Measurements from ENCODE around the gene SEPTIN10.

The SEPTIN10 gene

DNA sequence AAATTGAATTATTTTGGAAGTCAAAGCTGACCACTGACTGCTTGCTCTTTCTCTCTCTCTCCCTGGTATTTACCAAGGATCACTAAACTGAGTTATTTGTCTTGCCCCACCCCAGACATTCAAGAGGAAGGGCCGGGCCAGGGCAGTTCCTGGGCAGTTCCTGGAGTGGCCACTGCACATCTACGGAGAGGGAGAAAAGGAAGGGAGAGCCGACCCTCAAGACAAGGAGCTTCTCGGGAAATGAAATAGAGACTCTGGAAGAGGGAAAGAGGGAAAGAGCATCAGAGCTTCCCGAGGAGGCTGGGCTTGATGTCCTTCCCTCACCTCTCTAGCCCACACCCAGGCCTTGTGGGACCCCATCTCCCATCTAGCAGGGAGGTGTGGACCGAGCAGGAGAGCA lies 83.1 kb downstream of the SEPTIN10 start:
- Mint-ChIP-seq H3K4me1 (ENCODE audit: low read depth) (no peaks in the 10 kb centered on the region), H3K36me3 (ENCODE audit: low read depth) (no peaks in the 10 kb centered on the region), H3K9me3 (no peaks in the 10 kb centered on the region), H3K27me3 (no peaks in the 10 kb centered on the region), H3K27ac (no peak overlapping the region), H3K4me3 (no peak overlapping the region)
- DNase-seq, result no peak

DNA sequence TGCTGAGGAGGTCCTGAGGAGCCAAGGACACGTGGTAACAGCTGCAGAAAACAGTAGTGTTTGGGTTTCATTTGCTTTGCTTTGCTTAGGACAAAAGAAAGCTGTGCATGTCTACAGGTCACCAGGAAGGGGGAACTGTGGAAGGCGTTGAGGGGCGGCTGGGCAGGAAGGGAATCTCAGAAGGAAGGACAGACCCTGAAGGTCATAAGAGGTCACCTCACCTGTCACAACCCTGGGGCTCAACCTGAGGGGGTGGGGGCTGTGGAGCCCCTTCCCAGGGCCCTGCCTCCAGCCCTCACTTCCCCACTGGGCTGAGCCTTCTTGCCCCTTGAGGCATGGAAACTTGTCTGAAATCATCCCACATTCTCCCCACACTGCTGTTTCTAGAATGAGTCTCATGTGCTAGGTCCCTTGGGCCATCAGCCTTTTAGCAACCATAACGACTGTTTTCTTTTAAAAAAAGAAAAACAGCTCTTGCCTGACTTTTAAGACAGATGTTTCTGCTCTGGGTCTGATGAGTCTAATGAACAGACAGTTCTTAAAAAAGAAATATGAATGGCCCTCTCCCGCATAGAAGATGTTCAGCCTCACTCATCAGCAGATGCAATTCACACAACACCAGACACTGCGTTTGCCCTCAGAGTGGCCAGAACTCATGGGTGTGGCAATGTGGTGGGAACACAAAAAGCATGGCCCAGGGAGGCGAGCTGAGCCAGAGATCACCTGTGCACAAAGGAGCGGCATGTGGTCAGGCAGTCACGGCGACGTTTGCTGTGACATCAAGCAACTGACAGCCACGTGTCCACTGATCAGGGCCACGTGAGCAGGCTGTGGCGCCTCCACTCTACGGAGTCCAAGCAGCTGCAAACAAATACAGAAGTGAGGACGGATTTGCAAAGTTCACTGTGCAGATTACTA lies 84.0 kb downstream of the SEPTIN10 start:
- H3K27me3 Mint-ChIP-seq, result no peaks in the 10 kb centered on the region
- H3K27ac Mint-ChIP-seq, result no peak overlapping the region
- no peaks in the 10 kb centered on the region for H3K36me3 Mint-ChIP-seq (ENCODE audit: low read depth)
- H3K4me1 Mint-ChIP-seq (ENCODE audit: low read depth), result no peaks in the 10 kb centered on the region
- H3K9me3 Mint-ChIP-seq, result no peaks in the 10 kb centered on the region
- H3K4me3 Mint-ChIP-seq, result no peak overlapping the region
- no peak for DNase-seq

DNA sequence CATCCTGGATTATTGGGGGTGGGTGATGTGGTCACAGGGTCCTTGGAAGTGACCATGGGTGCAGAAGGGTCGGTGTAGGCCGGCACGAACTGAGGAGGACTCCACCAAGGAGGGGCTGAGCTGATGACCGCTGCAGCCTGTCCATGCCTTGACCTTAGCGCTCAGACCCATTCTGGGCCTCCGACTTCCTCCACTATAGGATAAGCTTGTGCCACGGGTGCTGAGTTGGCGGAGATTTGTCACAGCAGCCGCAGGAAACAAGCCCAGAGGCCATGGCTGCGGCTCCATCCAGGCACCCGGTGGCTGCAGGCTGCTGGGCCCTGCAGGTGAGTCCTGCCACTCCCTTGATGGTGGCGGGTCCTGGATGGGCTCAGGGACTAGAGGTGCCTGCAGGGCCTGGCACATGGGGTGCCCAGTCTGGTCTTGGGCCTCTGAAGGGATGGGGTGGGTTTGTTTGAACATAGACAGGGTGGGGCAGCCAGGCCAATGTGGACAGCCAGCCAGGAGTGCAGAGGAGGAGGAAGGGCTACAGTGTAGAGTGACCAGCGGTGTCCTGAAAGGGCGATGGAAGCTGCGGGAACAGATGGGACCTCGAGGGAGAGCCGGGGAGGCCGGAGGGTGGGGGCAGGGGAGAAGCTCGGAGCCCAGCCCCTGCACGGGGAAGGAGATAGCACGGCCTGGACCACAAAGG lies 84.8 kb downstream of the SEPTIN10 start:
- H3K27me3 Mint-ChIP-seq, result no peaks in the 10 kb centered on the region
- H3K4me3 Mint-ChIP-seq, result no peak overlapping the region
- no peak for DNase-seq
- H3K9me3 Mint-ChIP-seq, result no peaks in the 10 kb centered on the region
- H3K27ac Mint-ChIP-seq, result no peak overlapping the region
- H3K36me3 Mint-ChIP-seq (ENCODE audit: low read depth), result no peaks in the 10 kb centered on the region
- no peaks in the 10 kb centered on the region for H3K4me1 Mint-ChIP-seq (ENCODE audit: low read depth)

DNA sequence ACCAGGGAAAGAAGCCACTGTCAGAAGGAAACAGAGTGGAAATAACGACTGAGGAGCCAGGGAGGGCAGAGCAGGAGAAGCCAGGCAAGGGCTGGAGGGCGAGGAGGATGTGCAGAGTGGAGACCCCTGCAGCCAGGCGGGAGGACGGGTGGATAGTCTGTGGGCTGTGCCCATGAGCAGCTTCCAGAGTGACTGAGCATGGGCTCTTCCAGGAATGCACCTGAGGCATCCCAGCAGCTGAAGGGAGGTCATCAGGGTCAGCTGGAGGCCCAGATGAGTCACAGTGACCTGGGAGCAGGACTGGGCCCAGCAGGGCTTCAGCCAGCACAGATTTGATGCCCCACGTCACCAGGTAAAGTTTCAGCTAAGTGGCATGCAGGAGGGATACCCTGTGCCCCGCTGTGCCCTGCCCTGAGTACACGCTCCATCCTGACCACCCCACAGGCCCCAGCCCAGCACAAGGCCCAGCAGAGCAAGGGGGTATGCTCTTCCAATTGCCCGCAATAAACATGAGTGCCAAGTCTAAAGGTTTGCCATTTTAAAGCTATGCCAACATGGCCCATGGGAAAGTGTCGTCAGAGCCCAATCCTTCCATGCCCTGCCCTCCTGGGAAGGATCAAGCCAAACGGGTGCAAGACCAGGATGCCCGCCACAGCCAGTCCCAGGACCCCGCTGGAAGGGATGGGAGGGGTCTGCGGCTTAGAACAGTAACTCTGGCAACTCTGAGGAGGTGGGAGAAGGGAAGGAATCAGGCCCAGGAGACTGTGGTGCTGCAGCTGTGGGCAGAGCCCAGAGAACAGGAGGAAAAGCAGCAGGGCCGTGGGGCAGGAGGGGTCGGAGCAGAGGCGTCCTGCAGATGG lies 85.7 kb downstream of the SEPTIN10 start:
- Mint-ChIP-seq H3K27me3 (no peaks in the 10 kb centered on the region), H3K4me1 (ENCODE audit: low read depth) (no peaks in the 10 kb centered on the region), H3K4me3 (no peak overlapping the region), H3K27ac (no peak overlapping the region), H3K36me3 (ENCODE audit: low read depth) (no peaks in the 10 kb centered on the region), H3K9me3 (no peaks in the 10 kb centered on the region)
- DNase-seq, result no peak

DNA sequence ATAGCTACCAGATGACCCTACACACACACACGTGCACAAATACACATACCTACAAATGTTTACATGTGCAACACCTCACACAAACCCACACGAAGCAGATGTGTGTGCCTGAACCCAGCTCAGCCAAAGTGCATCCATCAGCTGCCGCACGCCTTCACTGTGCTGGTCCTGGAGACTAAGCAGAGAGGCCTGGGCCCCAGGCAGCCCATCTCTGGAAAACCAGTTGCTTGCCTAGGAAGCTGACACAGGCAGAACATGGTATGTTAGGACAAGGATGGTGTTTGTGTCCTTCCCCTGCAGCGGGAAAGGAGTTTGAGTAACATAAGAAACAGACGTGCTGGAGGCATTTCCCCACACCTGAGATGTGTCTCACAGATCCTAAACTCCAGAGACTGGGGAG lies 86.7 kb downstream of the SEPTIN10 start:
- Mint-ChIP-seq H3K27ac (no peak overlapping the region), H3K27me3 (no peaks in the 10 kb centered on the region), H3K36me3 (ENCODE audit: low read depth) (no peaks in the 10 kb centered on the region), H3K9me3 (no peaks in the 10 kb centered on the region), H3K4me3 (no peak overlapping the region), H3K4me1 (ENCODE audit: low read depth) (no peaks in the 10 kb centered on the region)
- DNase-seq, result no peak

DNA sequence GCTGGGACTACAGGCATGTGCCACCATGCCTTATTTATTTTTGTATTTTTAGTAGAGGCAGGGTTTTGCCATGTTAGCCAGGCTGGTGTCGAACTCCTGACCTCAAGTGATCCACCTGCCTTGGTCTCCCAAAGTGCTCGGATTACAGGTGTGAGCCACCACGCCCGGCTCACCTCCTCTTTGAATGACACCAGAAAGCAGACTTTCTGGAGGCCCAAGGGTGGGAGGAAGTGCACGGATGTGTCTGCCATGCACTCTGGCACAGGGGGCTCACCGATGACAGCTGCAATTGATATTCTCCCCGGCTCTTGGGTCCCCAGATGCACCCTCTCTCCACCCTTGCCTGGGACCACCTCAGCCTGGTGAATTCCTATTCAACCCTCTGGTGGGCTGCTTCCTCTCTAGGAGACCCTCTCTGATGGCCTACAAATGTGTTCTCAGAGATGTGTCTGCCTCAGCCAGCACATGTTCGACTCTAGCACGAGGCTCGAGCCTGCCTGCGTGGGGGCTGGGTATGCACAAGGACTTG lies 87.3 kb downstream of the SEPTIN10 start:
- Mint-ChIP-seq H3K4me1 (ENCODE audit: low read depth) (no peaks in the 10 kb centered on the region), H3K4me3 (no peak overlapping the region), H3K9me3 (no peaks in the 10 kb centered on the region), H3K27ac (no peak overlapping the region), H3K27me3 (no peaks in the 10 kb centered on the region), H3K36me3 (ENCODE audit: low read depth) (no peaks in the 10 kb centered on the region)
- no peak for DNase-seq

DNA sequence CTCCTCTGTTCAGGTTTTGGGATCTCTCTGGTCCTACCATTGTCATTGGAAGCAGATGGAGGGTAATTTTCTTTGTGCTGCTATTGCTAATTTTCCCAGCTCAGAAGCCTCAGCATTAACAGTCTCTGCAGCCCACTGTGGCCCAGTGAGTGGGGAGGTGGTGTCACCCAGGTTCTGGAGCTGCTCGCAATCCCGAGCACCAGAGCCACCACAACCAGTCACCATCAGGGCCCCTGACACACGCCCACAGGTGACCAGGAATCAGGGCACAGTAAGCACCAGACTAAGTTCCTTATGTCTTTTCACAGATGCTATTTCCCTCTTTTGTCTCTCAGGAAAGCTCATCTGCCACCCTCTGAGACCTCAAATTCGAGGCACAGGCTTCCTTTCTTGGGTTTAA lies 87.9 kb downstream of the SEPTIN10 start:
- H3K4me1 Mint-ChIP-seq (ENCODE audit: low read depth), result no peaks in the 10 kb centered on the region
- no peaks in the 10 kb centered on the region for H3K36me3 Mint-ChIP-seq (ENCODE audit: low read depth)
- H3K9me3 Mint-ChIP-seq, result no peaks in the 10 kb centered on the region
- H3K27ac Mint-ChIP-seq, result no peak overlapping the region
- DNase-seq, result no peak
- no peaks in the 10 kb centered on the region for H3K27me3 Mint-ChIP-seq
- H3K4me3 Mint-ChIP-seq, result no peak overlapping the region

DNA sequence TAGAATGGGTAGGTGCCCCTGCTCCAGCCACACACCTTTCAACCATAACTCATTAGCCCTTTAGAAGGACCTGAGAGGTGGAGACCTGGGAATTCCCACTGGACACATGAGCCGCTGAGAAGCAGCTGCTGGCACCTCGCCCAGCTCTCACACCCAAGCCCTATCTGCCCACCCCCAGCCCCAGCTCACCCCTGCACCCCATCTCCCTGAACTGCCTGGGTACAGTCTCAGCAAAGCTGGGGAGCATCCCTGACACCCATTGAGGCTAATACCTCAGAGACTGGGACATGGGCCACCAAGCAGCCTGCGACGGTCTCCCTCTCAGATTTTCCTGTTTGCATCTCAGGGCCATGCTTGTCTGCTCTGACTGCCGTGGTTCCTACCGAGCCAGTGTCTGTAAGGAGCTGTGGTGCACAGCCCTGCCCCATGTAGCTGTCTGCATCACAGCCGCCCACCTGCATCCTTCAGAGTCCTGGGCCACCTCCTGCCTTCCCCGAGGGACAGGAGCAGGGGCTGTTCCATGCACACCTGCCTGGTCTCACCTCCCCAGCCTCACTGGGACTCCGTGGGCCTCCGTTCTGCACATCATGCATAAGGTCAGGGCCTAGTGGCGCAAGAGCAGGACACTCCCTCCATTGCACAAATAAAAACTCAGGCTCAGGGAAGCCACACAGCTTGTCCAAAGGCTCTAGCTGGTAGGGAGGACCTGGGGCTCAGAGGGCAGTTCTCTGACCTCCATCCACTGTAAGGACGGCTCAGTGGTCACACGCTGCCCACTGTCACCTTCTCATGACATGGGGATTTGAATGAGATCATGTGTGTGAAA lies 90.0 kb downstream of the SEPTIN10 start:
- no peak for DNase-seq
- Mint-ChIP-seq H3K36me3 (ENCODE audit: low read depth) (no peaks in the 10 kb centered on the region), H3K9me3 (no peaks in the 10 kb centered on the region), H3K4me1 (ENCODE audit: low read depth) (no peaks in the 10 kb centered on the region), H3K27me3 (no peaks in the 10 kb centered on the region), H3K27ac (no peak overlapping the region), H3K4me3 (no peak overlapping the region)

DNA sequence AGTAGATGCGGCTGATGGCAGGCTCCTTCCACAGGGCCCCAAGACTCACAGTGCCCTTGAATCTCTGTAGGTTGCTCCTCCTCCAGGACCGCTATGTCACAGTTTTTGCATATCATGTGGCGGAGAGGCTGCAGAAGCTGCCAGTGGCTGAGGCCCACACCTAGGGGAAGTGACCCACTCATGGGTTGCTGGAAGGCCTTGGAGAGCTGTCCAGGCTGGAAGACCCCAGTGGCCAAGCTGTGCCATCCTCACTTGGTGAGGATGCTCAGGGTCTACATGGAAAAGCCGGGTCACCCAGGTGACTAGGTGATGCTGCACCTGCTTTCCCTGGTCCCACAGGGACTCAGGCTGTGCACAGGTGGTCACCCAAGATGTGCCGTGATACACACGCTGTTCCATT lies 90.6 kb downstream of the SEPTIN10 start:
- DNase-seq, result no peak
- Mint-ChIP-seq H3K4me1 (ENCODE audit: low read depth) (no peaks in the 10 kb centered on the region), H3K4me3 (no peak overlapping the region), H3K27me3 (no peaks in the 10 kb centered on the region), H3K9me3 (no peaks in the 10 kb centered on the region), H3K36me3 (ENCODE audit: low read depth) (no peaks in the 10 kb centered on the region), H3K27ac (no peak overlapping the region)

DNA sequence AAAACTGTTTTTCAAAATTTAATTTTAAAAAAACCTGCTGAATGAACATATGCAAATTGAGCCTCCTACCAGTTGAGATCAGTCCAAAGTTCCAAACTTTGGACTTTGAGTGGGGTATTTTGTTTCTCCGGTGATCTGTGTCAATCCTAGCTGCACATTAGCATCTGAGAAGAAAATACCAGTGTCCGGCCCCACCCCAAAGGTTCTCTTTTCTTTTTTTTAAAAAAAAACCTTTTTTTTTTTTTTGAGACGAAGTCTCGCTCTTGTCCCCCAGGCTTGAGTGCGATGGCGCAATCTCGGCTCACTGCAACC lies 91.7 kb downstream of the SEPTIN10 start:
- no peaks in the 10 kb centered on the region for H3K27me3 Mint-ChIP-seq
- no peak for DNase-seq
- H3K4me3 Mint-ChIP-seq, result no peak overlapping the region
- H3K36me3 Mint-ChIP-seq (ENCODE audit: low read depth), result no peaks in the 10 kb centered on the region
- no peaks in the 10 kb centered on the region for H3K4me1 Mint-ChIP-seq (ENCODE audit: low read depth)
- no peak overlapping the region for H3K27ac Mint-ChIP-seq
- H3K9me3 Mint-ChIP-seq, result no peaks in the 10 kb centered on the region

DNA sequence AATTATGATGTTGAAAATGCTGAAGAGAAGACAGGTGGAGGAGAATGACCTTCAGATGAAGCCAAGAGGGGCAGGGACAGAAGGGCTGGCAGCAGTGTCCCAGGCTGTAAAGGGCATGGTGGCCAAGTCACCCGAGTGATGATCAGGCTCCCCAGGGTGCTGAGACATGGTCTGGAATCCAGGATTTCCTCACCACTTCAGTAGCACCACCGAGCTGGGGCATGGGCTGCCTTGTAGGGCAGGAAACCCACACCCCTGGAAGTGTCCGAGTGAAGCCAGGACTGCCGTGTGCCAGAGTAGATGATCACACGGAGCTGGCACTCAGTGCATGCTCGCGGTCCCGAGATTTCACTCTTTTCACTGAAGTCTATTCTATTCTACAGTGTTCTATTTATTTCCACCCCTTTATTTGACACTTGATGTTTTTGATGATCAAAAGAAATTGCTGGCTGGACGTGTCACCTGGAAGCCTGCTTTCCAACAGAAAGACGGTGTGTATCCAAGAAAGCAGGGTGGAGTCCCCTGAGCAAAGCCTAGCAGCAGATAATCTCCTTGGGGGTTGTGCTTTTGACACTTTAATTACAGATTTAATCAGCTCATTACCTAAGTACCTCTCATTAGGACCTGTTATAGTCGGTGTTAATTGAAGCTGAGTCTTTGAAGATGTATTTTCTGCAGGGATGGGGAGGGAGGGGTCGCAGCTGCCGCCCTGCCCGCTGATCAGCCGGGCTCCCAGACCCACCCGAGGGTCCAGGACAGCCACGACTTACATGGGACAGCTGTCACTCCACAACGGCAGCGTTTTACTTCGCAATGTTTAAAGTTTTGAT lies 92.3 kb downstream of the SEPTIN10 start:
- Mint-ChIP-seq H3K27me3 (no peaks in the 10 kb centered on the region), H3K36me3 (ENCODE audit: low read depth) (no peaks in the 10 kb centered on the region), H3K4me1 (ENCODE audit: low read depth) (no peaks in the 10 kb centered on the region)

DNA sequence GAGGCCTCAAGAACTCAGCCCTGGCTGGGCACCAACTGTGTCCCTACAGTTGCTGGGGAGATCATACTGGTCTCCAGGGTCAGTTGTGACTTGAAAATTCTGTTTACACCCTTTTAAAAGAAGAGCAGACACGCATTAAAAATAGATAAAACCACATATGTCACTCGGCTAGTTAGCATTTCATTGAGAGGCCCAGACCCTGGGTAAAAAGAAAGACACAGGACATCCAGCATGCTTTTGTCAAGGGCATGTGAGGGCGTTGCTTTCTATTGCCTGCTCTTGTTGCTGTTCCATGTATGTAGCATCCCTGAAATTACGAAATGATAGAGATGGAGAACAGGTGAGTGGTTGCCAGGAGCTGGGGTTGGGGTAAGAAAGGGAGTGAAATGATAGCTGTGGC lies 94.3 kb downstream of the SEPTIN10 start:
- Mint-ChIP-seq H3K27ac (no peak overlapping the region), H3K9me3 (no peaks in the 10 kb centered on the region), H3K27me3 (no peaks in the 10 kb centered on the region), H3K4me1 (ENCODE audit: low read depth) (no peaks in the 10 kb centered on the region), H3K4me3 (no peak overlapping the region), H3K36me3 (ENCODE audit: low read depth) (no peaks in the 10 kb centered on the region)
- DNase-seq, result no peak

More for the DNA sequence above, 92.3 kb downstream of the SEPTIN10 start:
- Mint-ChIP-seq H3K27ac (no peak overlapping the region), H3K9me3 (no peaks in the 10 kb centered on the region), H3K4me3 (no peak overlapping the region)
- no peak for DNase-seq

DNA sequence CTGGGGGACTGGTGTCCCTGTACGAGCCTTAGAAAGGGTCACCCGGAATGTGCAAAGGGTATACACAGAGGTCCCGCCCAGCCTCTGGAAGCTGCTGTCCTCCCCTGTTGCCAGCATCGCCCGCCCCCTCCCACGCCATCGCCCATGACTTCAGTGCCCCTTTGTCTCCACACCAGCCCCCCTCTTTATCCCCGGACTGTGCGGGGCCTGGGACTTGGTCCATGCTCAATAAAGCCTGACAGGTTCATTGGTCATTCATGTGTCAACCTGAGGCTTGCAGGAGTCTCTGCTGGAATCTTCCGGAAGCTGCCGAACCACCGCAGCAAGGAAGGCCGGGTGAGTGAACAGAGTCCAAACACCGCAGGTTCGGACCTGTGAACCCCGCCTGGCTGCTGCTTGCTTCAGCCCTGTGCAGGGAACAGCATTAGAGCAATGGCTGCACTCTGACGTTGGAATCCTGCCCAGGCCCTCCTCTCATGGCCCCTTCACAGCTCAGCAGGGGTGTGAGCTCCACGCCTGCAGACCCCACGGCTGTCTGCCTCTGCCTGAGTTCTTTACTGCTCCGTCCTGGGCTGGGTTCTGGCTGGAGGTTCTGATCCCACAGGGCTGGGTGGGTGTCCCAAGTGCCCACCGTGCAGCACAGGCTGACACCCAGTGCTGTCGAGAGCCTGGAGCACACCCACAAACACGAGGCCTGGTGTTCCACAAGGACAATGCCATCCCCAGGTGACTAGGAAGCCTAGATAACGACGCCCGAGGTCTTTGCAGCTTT lies 96.5 kb downstream of the SEPTIN10 start:
- no peak for DNase-seq
- peaks cover 8% of the 10 kb centered on the region for H3K4me1 Mint-ChIP-seq (ENCODE audit: low read depth)
- no peaks in the 10 kb centered on the region for H3K36me3 Mint-ChIP-seq (ENCODE audit: low read depth)
- H3K9me3 Mint-ChIP-seq, result no peaks in the 10 kb centered on the region
- H3K27me3 Mint-ChIP-seq, result no peaks in the 10 kb centered on the region
- H3K4me3 Mint-ChIP-seq, result no peak overlapping the region
- H3K27ac Mint-ChIP-seq, result no peak overlapping the region

All from activated T-cell treated with anti-CD3 and anti-CD28 coated beads, Interleukin-2, amount 50 U/mL, for 24 hours (primary cell).